Endothelial cell of umbilical vein (primary cell): ENCODE results near the gene CFAP99. TPM values are rescaled to one million over a fixed set of nuclear protein-coding genes. Genes with fewer than 3 reads are reported as not detected.
A peak's percentile ranks its signal among the peaks of the same experiment; 100 is the strongest.

ENCODE experiments used
- BruUV-seq: library from RNA; stranded (reverse); fragments of 400-500 nt; replicated peaks from 2 replicates; lab custom pipeline; 2021; lab: Mats Ljungman, UMichigan
- CTCF ChIA-PET: fragments of 300-600, 350-600 bp; sonication (Branson Sonifier 250); formaldehyde crosslinking; loops from one replicate; lab custom pipeline; 2021; ENCODE audit warnings: antibody characterized with exemption, inconsistent platforms; lab: Charles Lee
- POLR2A ChIA-PET: fragments of 300-600, 350-600 bp; sonication (Branson Sonifier 250); formaldehyde crosslinking; loops from one replicate; lab custom pipeline; 2021; ENCODE audit warnings: antibody characterized with exemption, inconsistent platforms; lab: Charles Lee
- DNase-seq: peaks from one replicate; pipeline ENCODE4 v3.0.0-alpha.2; 2011; ENCODE audit warnings: low read depth, low spot score
- FAIRE-seq: peaks from 2 replicates; lab custom pipeline; 2011; peaks lifted over from hg19 to GRCh38; lab: Jason Lieb, UNC
- H2AFZ ChIP-seq: 2 replicates; pipeline ENCODE4 v1.6.0; 2012; ENCODE audit warnings: low read depth, low read length, control low read depth, inconsistent platforms
- H3K27ac ChIP-seq: 2 replicates; pipeline ENCODE4 v1.5.1; 2011; ENCODE audit warnings: low read depth, mild to moderate bottlenecking, control low read depth, low read length, moderate library complexity; ENCODE audit not compliant: insufficient read depth
- H3K27me3 ChIP-seq, 2 experiments: 2 replicates each; pipeline versions ENCODE4 v1.6.0 to v1.6.1; 2011; ENCODE audit warnings: low read length in 2 of 2, mixed read lengths in 1 of 2; ENCODE audit not compliant: control insufficient read depth in 2 of 2, insufficient read depth in 2 of 2
- H3K36me3 ChIP-seq, 2 experiments: 2 replicates in 1 of 2; 3 replicates in 1 of 2; pipeline ENCODE4 v1.5.1; 2011; ENCODE audit warnings: low read length in 2 of 2, mild to moderate bottlenecking in 1 of 2, moderate library complexity in 1 of 2; ENCODE audit not compliant: control insufficient read depth in 2 of 2, insufficient read depth in 2 of 2; ENCODE audit errors: extremely low read depth in 1 of 2
- H3K4me1 ChIP-seq: 3 replicates; pipeline ENCODE4 v1.5.1; 2011; ENCODE audit warnings: mild to moderate bottlenecking, low read length; ENCODE audit not compliant: control insufficient read depth, insufficient read depth; ENCODE audit errors: extremely low read depth
- H3K4me2 ChIP-seq: 2 replicates; pipeline ENCODE4 v1.6.1; 2011; ENCODE audit warnings: low read length, control low read depth, mixed read lengths; ENCODE audit not compliant: insufficient read depth
- H3K4me3 ChIP-seq, 3 experiments: fragments of 200-600 bp in 1 of 3; sonication (generic), shearing (Covaris generic) in 1 of 3; replicated peaks in 1 of 3; 2 replicates each; pipeline ENCODE4 v1.5.1; 2011 to 2016; ENCODE audit warnings: control low read depth in 3 of 3, low read length in 3 of 3, mild to moderate bottlenecking in 2 of 3, inconsistent platforms in 1 of 3, low read depth in 1 of 3, moderate library complexity in 1 of 3; ENCODE audit not compliant: insufficient read depth in 1 of 3
- H3K79me2 ChIP-seq: 2 replicates; pipeline ENCODE4 v1.6.0; 2012; ENCODE audit warnings: low read length, inconsistent platforms; ENCODE audit not compliant: control insufficient read depth, insufficient read depth
- H3K9ac ChIP-seq: replicated peaks from 2 replicates; pipeline ENCODE3; 2011; ENCODE audit warnings: low read length, control low read depth; ENCODE audit not compliant: insufficient read depth; ENCODE audit errors: extremely low read depth
- H3K9me1 ChIP-seq: replicated peaks from 3 replicates; pipeline ENCODE4 v1.6.0; 2011; ENCODE audit warnings: mild to moderate bottlenecking, low read length; ENCODE audit not compliant: control insufficient read depth, insufficient read depth; ENCODE audit errors: extremely low read depth
- H3K9me3 ChIP-seq: replicated peaks from 2 replicates; pipeline ENCODE4 v1.5.1; 2012; ENCODE audit warnings: low read length, inconsistent platforms; ENCODE audit not compliant: control insufficient read depth, insufficient read depth
- H4K20me1 ChIP-seq: replicated peaks from 2 replicates; pipeline ENCODE3; 2011; ENCODE audit warnings: mild to moderate bottlenecking, low read length; ENCODE audit not compliant: control insufficient read depth, insufficient read depth; ENCODE audit errors: extremely low read depth
- EZH2 ChIP-seq: IDR thresholded peaks from 2 replicates; pipeline ENCODE4 v1.6.1; 2012; ENCODE audit warnings: borderline replicate concordance, low read depth, mild to moderate bottlenecking, moderate library complexity, low read length, inconsistent platforms; ENCODE audit not compliant: severe bottlenecking
- FOS ChIP-seq: IDR thresholded peaks from 2 replicates; pipeline ENCODE4 v1.6.1; 2011; ENCODE audit warnings: mild to moderate bottlenecking, low read length, moderate library complexity, borderline replicate concordance; ENCODE audit not compliant: insufficient read depth
- GATA2 ChIP-seq: IDR thresholded peaks from 2 replicates; pipeline ENCODE4 v1.7.0; 2011; ENCODE audit warnings: low read depth, mild to moderate bottlenecking, moderate library complexity, mixed read lengths, low read length; ENCODE audit not compliant: insufficient read length, insufficient read depth
- JUN ChIP-seq: IDR thresholded peaks from 2 replicates; pipeline ENCODE4 v1.6.1; 2011; ENCODE audit warnings: borderline replicate concordance, low read depth; ENCODE audit not compliant: insufficient read length, insufficient read depth
- MAX ChIP-seq: IDR thresholded peaks from 2 replicates; pipeline ENCODE4 v1.6.1; 2011; ENCODE audit not compliant: insufficient read depth, insufficient read length
- MYC ChIP-seq: IDR thresholded peaks from one replicate; pipeline ENCODE4 v1.6.1; 2011; ENCODE audit warnings: mild to moderate bottlenecking, low read depth, low read length
- POLR2A ChIP-seq: IDR thresholded peaks from 2 replicates; pipeline ENCODE4 v1.6.1; 2012; ENCODE audit warnings: low read depth, mild to moderate bottlenecking, control low read depth, low read length
- POLR2AphosphoS5 ChIP-seq: IDR thresholded peaks from 2 replicates; pipeline ENCODE4 v1.6.1; 2012; ENCODE audit warnings: low read depth, mild to moderate bottlenecking, control low read depth, low read length, moderate library complexity; ENCODE audit not compliant: insufficient read depth
- dilution Hi-C: fragments of 300-500 bp; cut with MboI; formaldehyde crosslinking; loops from one replicate; pipeline ENCODE4 v1.15.0; 2019; ENCODE audit warnings: low sequenced_read_pairs; ENCODE audit not compliant: extremely low pct_ligation_motif_present
- intact Hi-C: fragments of 100-400 bp; cut with micrococcal nuclease; formaldehyde crosslinking; loops from one replicate; pipeline ENCODE4 v1.10.0; 2022
- polyA plus RNA-seq, 4 experiments: library from polyadenylated mRNA; depleted of rRNA in 3 of 4; stranded (reverse) in 3 of 4; unstranded in 1 of 4; fragments of >200 nt; gene quantifications; 2 replicates each; pipeline versions ENCODE4 v1.2.1 to v1.2.3, GENCODE V29; 2011 to 2012; ENCODE audit warnings: missing spikeins in 1 of 4
- total RNA-seq: library from RNA; stranded (reverse); gene quantifications from 2 replicates; pipeline ENCODE4 v1.2.3, GENCODE V29; 2021
- TF ChIP-seq, protein P1 (sequence below), 2 donors: IDR thresholded peaks; 1 replicate in 1 of 2; 2 replicates in 1 of 2; pipeline ENCODE4 v1.5.1; 2011; ENCODE audit warnings: low read length in 2 of 2, mild to moderate bottlenecking in 2 of 2, moderate library complexity in 2 of 2, control low read depth in 1 of 2, inconsistent platforms in 1 of 2, low read depth in 1 of 2; ENCODE audit not compliant: insufficient read depth in 1 of 2; ENCODE audit errors: extremely low read depth in 1 of 2

The CFAP99 gene
- total and polyA plus RNA-seq, 2 donors (not counting 3 experiments of a cell fraction or from before 2014, with no cell fraction given), result 0.03 TPM; not detected in 1

- FAIRE-seq (peak; percentile 53), DNase-seq (peak; percentile 53)
- Histone ChIP-seq H3K27me3 (no peaks in the 10 kb centered on the region), H4K20me1 (no peaks in the 10 kb centered on the region), H3K36me3 (no peaks in the 10 kb centered on the region), H3K9ac (no peak overlapping the region), H3K4me2 (peak overlapping the region; percentile 27), H3K4me3 (no peak overlapping the region), H3K27ac (no peak overlapping the region), H2AFZ (peak overlapping the region; percentile 8), H3K4me1 (peaks cover 12% of the 10 kb centered on the region), H3K9me3 (no peaks in the 10 kb centered on the region), H3K79me2 (peaks cover 4% of the 10 kb centered on the region), H3K9me1 (no peaks in the 10 kb centered on the region)
- TF ChIP-seq GATA2 (no peak), MYC (no peak), JUN (no peak), POLR2A (no peak), FOS (no peak), POLR2AphosphoS5 (no peak), MAX (no peak), EZH2 (no peak)
- TF ChIP-seq, protein P1, sequence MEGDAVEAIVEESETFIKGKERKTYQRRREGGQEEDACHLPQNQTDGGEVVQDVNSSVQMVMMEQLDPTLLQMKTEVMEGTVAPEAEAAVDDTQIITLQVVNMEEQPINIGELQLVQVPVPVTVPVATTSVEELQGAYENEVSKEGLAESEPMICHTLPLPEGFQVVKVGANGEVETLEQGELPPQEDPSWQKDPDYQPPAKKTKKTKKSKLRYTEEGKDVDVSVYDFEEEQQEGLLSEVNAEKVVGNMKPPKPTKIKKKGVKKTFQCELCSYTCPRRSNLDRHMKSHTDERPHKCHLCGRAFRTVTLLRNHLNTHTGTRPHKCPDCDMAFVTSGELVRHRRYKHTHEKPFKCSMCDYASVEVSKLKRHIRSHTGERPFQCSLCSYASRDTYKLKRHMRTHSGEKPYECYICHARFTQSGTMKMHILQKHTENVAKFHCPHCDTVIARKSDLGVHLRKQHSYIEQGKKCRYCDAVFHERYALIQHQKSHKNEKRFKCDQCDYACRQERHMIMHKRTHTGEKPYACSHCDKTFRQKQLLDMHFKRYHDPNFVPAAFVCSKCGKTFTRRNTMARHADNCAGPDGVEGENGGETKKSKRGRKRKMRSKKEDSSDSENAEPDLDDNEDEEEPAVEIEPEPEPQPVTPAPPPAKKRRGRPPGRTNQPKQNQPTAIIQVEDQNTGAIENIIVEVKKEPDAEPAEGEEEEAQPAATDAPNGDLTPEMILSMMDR (IDR thresholded peaks at IDR 0.05; ENCODE audit: extremely low read depth in 1 of 2, insufficient read depth in 1 of 2, low read depth in 1 of 2, low read length in 2 of 2), result no peak
- dilution Hi-C loops (no loop called here), intact Hi-C loops (no loop called here)
- POLR2A ChIA-PET, result interaction anchor here (1.0 kb wide), 1 partner anchor 10 kb away, joined by 3 read pairs; no protein-coding TSS in a partner anchor
- no TSS peak for BruUV-seq
- CTCF ChIA-PET, result interaction anchor here (0.7 to 2.0 kb wide), 7 partner anchors 10 to 183 kb away, joined by 3 to 9 read pairs (median 5); partner anchors contain the start of genes CFAP99, RNF4 and ZFYVE28
These were observed 15.8 kb upstream of the CFAP99 start for GRCh38 chr4:2402941-2403340.
